ENCODE data around the gene SPHK1.

DNA sequence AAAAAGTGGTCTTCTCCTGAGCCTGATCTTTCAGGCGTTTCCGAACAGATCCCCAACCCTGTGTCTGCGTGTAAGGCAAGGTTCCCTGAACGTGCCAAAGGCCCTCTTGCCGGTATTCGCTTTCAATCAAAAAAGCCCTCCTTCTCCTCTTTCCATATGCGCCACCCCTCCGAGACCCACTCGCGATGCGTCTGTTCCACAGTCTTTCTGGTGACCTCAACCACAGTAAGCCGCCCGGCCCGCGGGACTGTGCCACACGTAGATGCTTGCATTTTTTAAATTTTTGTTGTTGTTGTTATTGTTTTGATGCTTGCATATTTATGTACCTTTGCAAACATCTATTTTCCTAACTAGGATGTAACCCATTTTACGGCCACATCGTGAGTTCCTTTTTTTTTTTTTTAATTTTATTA, 30.1 kb upstream of the SPHK1 start:
- TF ChIP-seq, protein P1, sequence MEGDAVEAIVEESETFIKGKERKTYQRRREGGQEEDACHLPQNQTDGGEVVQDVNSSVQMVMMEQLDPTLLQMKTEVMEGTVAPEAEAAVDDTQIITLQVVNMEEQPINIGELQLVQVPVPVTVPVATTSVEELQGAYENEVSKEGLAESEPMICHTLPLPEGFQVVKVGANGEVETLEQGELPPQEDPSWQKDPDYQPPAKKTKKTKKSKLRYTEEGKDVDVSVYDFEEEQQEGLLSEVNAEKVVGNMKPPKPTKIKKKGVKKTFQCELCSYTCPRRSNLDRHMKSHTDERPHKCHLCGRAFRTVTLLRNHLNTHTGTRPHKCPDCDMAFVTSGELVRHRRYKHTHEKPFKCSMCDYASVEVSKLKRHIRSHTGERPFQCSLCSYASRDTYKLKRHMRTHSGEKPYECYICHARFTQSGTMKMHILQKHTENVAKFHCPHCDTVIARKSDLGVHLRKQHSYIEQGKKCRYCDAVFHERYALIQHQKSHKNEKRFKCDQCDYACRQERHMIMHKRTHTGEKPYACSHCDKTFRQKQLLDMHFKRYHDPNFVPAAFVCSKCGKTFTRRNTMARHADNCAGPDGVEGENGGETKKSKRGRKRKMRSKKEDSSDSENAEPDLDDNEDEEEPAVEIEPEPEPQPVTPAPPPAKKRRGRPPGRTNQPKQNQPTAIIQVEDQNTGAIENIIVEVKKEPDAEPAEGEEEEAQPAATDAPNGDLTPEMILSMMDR (IDR thresholded peaks at IDR 0.05) = no peak
- no peak for TF ChIP-seq POLR2AphosphoS5 (IDR thresholded peaks at IDR 0.05)
- TF ChIP-seq POLR2A (IDR thresholded peaks at IDR 0.05) = no peak

All from breast epithelium (tissue), 3 donors.